Loucy (cell line): ENCODE results near the gene EXOSC6.
"Not testable (repeated sequence)": the region's sequence is repeated elsewhere in the genome, so short reads cannot be mapped to it uniquely, and the experiment has no call there.

Source experiments
- CTCF ChIP-seq: fragments of 200-600 bp; sonication (generic); conservative IDR thresholded peaks from 2 replicates; pipeline ENCODE4 v1.5.1; 2014; ENCODE audit warnings: mild to moderate bottlenecking, antibody characterized with exemption, low read length
- EZH2phosphoT487 ChIP-seq: fragments of 200-600 bp; IDR thresholded peaks from 2 replicates; pipeline ENCODE4 v1.6.1; 2018; ENCODE audit warnings: antibody characterized with exemption, mild to moderate bottlenecking, moderate library complexity, borderline replicate concordance

GRCh38 chr16:70226024-70226423, 25.7 kb downstream of the EXOSC6 start:
- not testable (repeated sequence) for TF ChIP-seq EZH2phosphoT487, CTCF
